H1 (cell line): ENCODE results near the gene PIGT.

ENCODE experiments used
- RFX5 ChIP-seq: IDR thresholded peaks from 2 replicates; pipeline ENCODE4 v1.6.1; 2011; ENCODE audit warnings: low read depth, low read length, improper control_type of control experiment, borderline replicate concordance
- SUZ12 ChIP-seq: fragments of 200-600 bp; sonication (generic); IDR thresholded peaks from 2 replicates; pipeline ENCODE4 v1.6.1; 2012; ENCODE audit warnings: mild to moderate bottlenecking, inconsistent platforms, low read length, moderate library complexity, mixed read lengths

- TF ChIP-seq RFX5 (no peak), SUZ12 (no peak)
Observed at GRCh38 chr20:45423700-45424099, 7.8 kb downstream of the PIGT start.
